K562 (cell line): ENCODE results near the gene GORASP2. TPM values are rescaled to one million over a fixed set of nuclear protein-coding genes. Genes with fewer than 3 reads are reported as not detected.
"Not testable (repeated sequence)": the region's sequence is repeated elsewhere in the genome, so short reads cannot be mapped to it uniquely, and the experiment has no call there.

Source experiments
- ATAC-seq: fragments of 200-7000 bp; cut with Tn5 transposase; 3 replicates; pipeline ENCODE4 v1.9.1; 2020; ENCODE audit warnings: moderate library complexity
- BruUV-seq: library from RNA; stranded (reverse); fragments of 400-500 nt; replicated peaks from 2 replicates; lab custom pipeline; 2021; lab: Mats Ljungman, UMichigan
- CTCF ChIA-PET: fragments of 300-600 bp; formaldehyde crosslinking; extraction: SDS; loops from one replicate; lab custom pipeline; 2021; ENCODE audit warnings: low intra/inter-chr PET ratio; lab: Yijun Ruan, JAX
- POLR2A ChIA-PET: fragments of 300-600, 350-650 bp; sonication (Branson Sonifier 250); formaldehyde crosslinking; extraction: SDS; loops from one replicate; lab custom pipeline; 2021; ENCODE audit warnings: antibody characterized with exemption, inconsistent platforms; lab: Yijun Ruan, JAX
- DNase-seq, 4 experiments: peaks; one replicate each; pipeline versions ENCODE4 v3.0.0 to v3.0.0-alpha.2; 2011 to 2018; ENCODE audit warnings: low spot score in 3 of 4, mixed read lengths in 3 of 4; ENCODE audit errors: extremely low read depth in 1 of 4
- FAIRE-seq: peaks from 2 replicates; lab custom pipeline; 2011; peaks lifted over from hg19 to GRCh38; lab: Jason Lieb, UNC
- H2AFZ ChIP-seq: 2 replicates; pipeline ENCODE4 v1.6.0; 2011; ENCODE audit warnings: low read depth, low read length, control low read depth, inconsistent platforms
- H3K27ac ChIP-seq: fragments of 200-600 bp; 3 replicates; pipeline ENCODE4 v1.8.0; 2011; ENCODE audit warnings: low read depth, mild to moderate bottlenecking, control low read depth, inconsistent platforms, low read length, moderate library complexity, mixed read lengths; ENCODE audit errors: extremely low read depth
- H3K27me3 ChIP-seq, 2 experiments: fragments of 300-600 bp in 1 of 2; 2 replicates in 1 of 2; 3 replicates in 1 of 2; pipeline versions ENCODE4 v1.6.0 to v1.8.0; 2011; ENCODE audit warnings: inconsistent platforms in 2 of 2, low read length in 2 of 2, mild to moderate bottlenecking in 1 of 2, mixed read lengths in 1 of 2, moderate library complexity in 1 of 2; ENCODE audit not compliant: control insufficient read depth in 2 of 2, insufficient read depth in 2 of 2
- H3K36me3 ChIP-seq: fragments of 300-600 bp; 3 replicates; pipeline ENCODE4 v1.8.0; 2011; ENCODE audit warnings: mild to moderate bottlenecking, low read length, inconsistent platforms; ENCODE audit not compliant: control insufficient read depth, insufficient read depth
- H3K4me1 ChIP-seq, 2 experiments: fragments of 200-600 bp in 1 of 2; replicated peaks in 1 of 2; 2 replicates in 1 of 2; 3 replicates in 1 of 2; pipeline versions ENCODE4 v1.5.1 to v1.8.0; 2011; ENCODE audit warnings: inconsistent platforms in 2 of 2, low read length in 2 of 2, mild to moderate bottlenecking in 1 of 2, mixed read lengths in 1 of 2, moderate library complexity in 1 of 2; ENCODE audit not compliant: control insufficient read depth in 2 of 2, insufficient read depth in 2 of 2
- H3K4me2 ChIP-seq: 2 replicates; pipeline ENCODE4 v1.6.1; 2011; ENCODE audit warnings: low read length, control low read depth, inconsistent platforms, mixed read lengths; ENCODE audit not compliant: insufficient read depth
- H3K4me3 ChIP-seq: fragments of 200-600 bp; sonication (generic), shearing (Covaris generic); 2 replicates; pipeline ENCODE4 v1.5.1; 2016; ENCODE audit warnings: control low read depth, inconsistent platforms
- H3K79me2 ChIP-seq: fragments of 200-600 bp; 3 replicates; pipeline ENCODE4 v1.8.0; 2011; ENCODE audit warnings: low read length, inconsistent platforms; ENCODE audit not compliant: control insufficient read depth, insufficient read depth
- H3K9ac ChIP-seq, 2 experiments: 2 replicates each; pipeline versions ENCODE4 v1.6.0 to v1.6.1; 2011; ENCODE audit warnings: low read depth in 2 of 2, low read length in 2 of 2, control low read depth in 1 of 2, inconsistent platforms in 1 of 2, mild to moderate bottlenecking in 1 of 2, mixed read lengths in 1 of 2; ENCODE audit not compliant: insufficient read depth in 1 of 2
- H3K9me1 ChIP-seq: one replicate; pipeline ENCODE4 v1.6.0; 2011; ENCODE audit warnings: inconsistent platforms, mild to moderate bottlenecking, low read length, moderate library complexity; ENCODE audit not compliant: control insufficient read depth, insufficient read depth
- H3K9me3 ChIP-seq: replicated peaks from 2 replicates; pipeline ENCODE4 v1.5.1; 2011; ENCODE audit warnings: low read depth, low read length, inconsistent platforms; ENCODE audit not compliant: control insufficient read depth, insufficient read depth
- H4K20me1 ChIP-seq: replicated peaks from 2 replicates; pipeline ENCODE4 v1.6.1; 2011; ENCODE audit warnings: low read length, inconsistent platforms, mixed read lengths; ENCODE audit not compliant: control insufficient read depth, insufficient read depth
- RCOR1 ChIP-seq, 2 experiments: IDR thresholded peaks; 2 replicates each; pipeline ENCODE4 v1.6.1; 2012; ENCODE audit warnings: low read depth in 2 of 2, low read length in 2 of 2, borderline replicate concordance in 1 of 2, improper control_type of control experiment in 1 of 2
- TCF3 ChIP-seq: sonication (generic); formaldehyde crosslinking; IDR thresholded peaks from 2 replicates; pipeline ENCODE4 v1.4.0; 2020; ENCODE audit warnings: mild to moderate bottlenecking, missing genetic modification reagents
- ZBTB1 ChIP-seq: sonication (generic); formaldehyde crosslinking; IDR thresholded peaks from 2 replicates; pipeline ENCODE4 v1.8.1; 2023; ENCODE audit warnings: missing genetic modification reagents, low read depth, mild to moderate bottlenecking, borderline replicate concordance
- ZNF146 ChIP-seq: IDR thresholded peaks from one replicate; pipeline ENCODE4 v1.6.1; 2018; ENCODE audit warnings: missing compliant biosample characterization; ENCODE audit not compliant: unreplicated experiment
- WGBS: fragments of 100-300 bp; shearing (Covaris generic); methylation state at CpG from one replicate; pipeline ENCODE4 v1.1.6; 2016; ENCODE audit warnings: low coverage, mixed read lengths; ENCODE audit not compliant: insufficient coverage; ENCODE audit errors: missing lambda C conversion rate; 5-methylcytosine and 5-hydroxymethylcytosine counted together
- in situ Hi-C: fragments of 300-500 bp; cut with MboI; formaldehyde crosslinking; loops from 4 replicates; pipeline ENCODE4 v1.15.0; 2018; ENCODE audit warnings: inconsistent platforms, mixed read lengths
- intact Hi-C: fragments of 100-400 bp; cut with micrococcal nuclease; formaldehyde crosslinking; loops from 2 replicates; pipeline ENCODE4 v1.14.2; 2022
- polyA plus RNA-seq, 8 experiments: library from polyadenylated mRNA; depleted of rRNA in 4 of 8; stranded (reverse) in 5 of 8; unstranded in 3 of 8; fragments of >200 nt; fragmentation: Nextera tagmentation in 2 of 8; fragmentation: Illumina TruSeq in 1 of 8; extraction: Ambion mirVana in 2 of 8; extraction: Trizol in 1 of 8; gene quantifications; 2 replicates each; pipeline versions ENCODE4 v1.2.1 to v1.2.3, GENCODE V29; 2011 to 2014; ENCODE audit warnings: inconsistent platforms in 1 of 8, missing spikeins in 1 of 8
- total RNA-seq, 7 experiments: library from RNA; depleted of rRNA in 6 of 7; stranded (reverse); fragments of >200 nt in 6 of 7; fragmentation: Illumina TruSeq in 2 of 7; extraction: Trizol in 2 of 7; gene quantifications; 2 replicates each; pipeline versions ENCODE4 v1.2.1 to v1.2.3, GENCODE V29; 2011 to 2021; ENCODE audit warnings: low replicate concordance in 1 of 7

GORASP2 gene
- total and polyA plus RNA-seq, 9 of the 15 experiments (the other 6 are each of a cell fraction or from before 2014, with no cell fraction given) = 27.4 to 180 (median 59.6) TPM

DNA sequence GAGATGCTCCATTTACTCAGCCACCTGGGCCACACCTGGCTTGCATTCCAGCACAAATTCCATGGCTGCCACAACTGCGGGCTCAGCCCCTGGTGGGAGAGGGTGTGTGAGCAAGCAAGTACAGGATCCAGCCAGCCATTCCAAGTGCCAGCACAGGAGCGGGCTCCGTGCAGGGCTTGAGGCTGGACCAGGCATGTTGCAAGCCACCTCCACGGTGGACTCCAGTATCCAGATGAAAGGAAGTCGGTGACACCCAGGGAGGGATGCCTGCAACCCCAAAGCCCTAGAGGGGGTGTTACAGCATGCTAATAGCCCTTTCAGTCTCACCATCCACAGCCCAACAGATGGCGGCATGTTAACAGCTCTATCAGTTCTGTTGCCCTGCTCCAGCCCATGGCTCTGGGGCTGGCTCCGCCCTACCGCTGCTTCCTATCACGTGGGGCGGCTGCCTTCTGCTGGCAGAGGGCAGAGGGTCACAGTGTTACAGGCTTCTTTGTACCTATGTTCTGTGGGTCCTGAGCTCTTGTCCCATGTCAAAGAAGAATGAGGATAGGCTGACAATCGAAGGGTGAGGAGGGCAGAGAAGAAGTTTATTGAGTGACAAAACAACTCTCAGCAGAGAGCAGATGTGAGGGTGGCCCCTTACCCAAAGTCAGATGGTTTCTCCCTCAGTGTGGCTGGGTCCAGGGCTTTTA is 11.7 kb upstream of the GORASP2 start (continued):
- no peak for TF ChIP-seq RCOR1 (IDR thresholded peaks at IDR 0.05; ENCODE audit: borderline replicate concordance in 1 of 2, low read depth in 2 of 2, low read length in 2 of 2)
- no peak for TF ChIP-seq ZNF146 (CRISPR knock-in tag)

DNA sequence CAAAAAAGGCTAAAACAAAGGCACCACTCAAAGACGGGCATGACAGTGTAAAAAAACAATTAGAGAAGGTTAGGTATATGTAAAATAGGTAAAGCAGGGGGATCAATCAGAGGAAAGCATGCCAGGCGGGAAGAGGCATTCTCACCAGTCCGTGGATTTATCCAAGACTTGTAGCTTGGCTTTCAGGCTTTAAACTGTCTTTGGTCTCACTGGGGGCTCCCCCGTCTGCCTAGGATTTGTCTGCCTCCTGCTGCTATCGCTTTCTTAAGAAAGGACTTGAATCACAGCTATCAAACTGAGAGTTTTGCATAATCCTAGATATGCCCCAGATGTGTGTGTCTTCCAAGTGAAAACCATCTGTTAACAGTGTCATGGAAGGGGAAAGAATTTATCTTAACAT is 11.1 kb upstream of the GORASP2 start:
- in situ Hi-C loops = no loop called here
- TF ChIP-seq TCF3 (CRISPR knock-in tag) = no peak
- no peak for TF ChIP-seq ZBTB1 (CRISPR knock-in tag)
- ChIA-PET CTCF (no interaction called here), POLR2A (interaction anchor here (1.2 to 1.4 kb wide), 3 partner anchors 11 to 21 kb away, joined by 4 read pairs; partner anchors contain the start of gene GORASP2)
- BruUV-seq = no TSS peak
- intact Hi-C loops = no loop called here
- no peak for FAIRE-seq
- H2AFZ ChIP-seq = no peak overlapping the region
- WGBS = 20% methylated on average over 5 of the region's 5 CpGs
- H3K4me1 ChIP-seq = peaks cover 0 to 11% of the 10 kb centered on the region in 2 experiments; a peak in 1 of 5 replicates
- no peak overlapping the region for H3K9ac ChIP-seq
- peaks cover 17% of the 10 kb centered on the region for H3K9me3 ChIP-seq
- no peaks in the 10 kb centered on the region for H3K9me1 ChIP-seq
- H3K79me2 ChIP-seq = no peaks in the 10 kb centered on the region
- no peak overlapping the region for H3K4me2 ChIP-seq
- H3K4me3 ChIP-seq = no peak overlapping the region
- H3K27ac ChIP-seq = no peak overlapping the region
- no peak for ATAC-seq
- no peaks in the 10 kb centered on the region for H3K27me3 ChIP-seq
- no peaks in the 10 kb centered on the region for H4K20me1 ChIP-seq
- H3K36me3 ChIP-seq = no peaks in the 10 kb centered on the region
- DNase-seq = no peak

DNA sequence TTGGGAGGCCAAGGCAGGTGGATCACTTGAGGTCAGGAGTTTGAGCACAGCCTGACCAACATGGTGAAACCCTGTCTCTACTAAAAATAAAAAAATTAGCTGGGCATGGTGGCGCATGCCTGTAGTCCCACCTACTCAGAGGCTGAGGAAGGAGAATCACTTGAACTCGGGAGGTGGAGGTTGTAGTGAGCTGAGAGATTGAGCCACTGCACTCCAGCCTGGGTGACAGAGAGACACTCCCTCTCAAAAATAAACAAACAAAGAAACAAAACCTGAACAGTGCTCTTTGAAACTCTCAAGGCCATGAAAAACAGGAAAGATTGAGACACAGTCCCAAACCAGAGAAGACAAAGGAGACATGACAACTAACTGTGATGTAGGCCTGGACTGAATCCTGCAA is 7.2 kb upstream of the GORASP2 start:
- BruUV-seq, H3K9me1 ChIP-seq, H3K79me2 ChIP-seq, in situ Hi-C loops, H3K36me3 ChIP-seq, intact Hi-C loops, FAIRE-seq, CTCF ChIA-PET, ATAC-seq, DNase-seq, H3K4me1 ChIP-seq, H3K4me3 ChIP-seq, H3K4me2 ChIP-seq, POLR2A ChIA-PET, H4K20me1 ChIP-seq, H3K27ac ChIP-seq, H3K27me3 ChIP-seq, H2AFZ ChIP-seq, H3K9ac ChIP-seq: not testable (repeated sequence)
- WGBS = 10% methylated on average over 2 of the region's 2 CpGs
- peaks cover 24% of the 10 kb centered on the region for H3K9me3 ChIP-seq
